ENCODE data around the gene KIF9.

DNA sequence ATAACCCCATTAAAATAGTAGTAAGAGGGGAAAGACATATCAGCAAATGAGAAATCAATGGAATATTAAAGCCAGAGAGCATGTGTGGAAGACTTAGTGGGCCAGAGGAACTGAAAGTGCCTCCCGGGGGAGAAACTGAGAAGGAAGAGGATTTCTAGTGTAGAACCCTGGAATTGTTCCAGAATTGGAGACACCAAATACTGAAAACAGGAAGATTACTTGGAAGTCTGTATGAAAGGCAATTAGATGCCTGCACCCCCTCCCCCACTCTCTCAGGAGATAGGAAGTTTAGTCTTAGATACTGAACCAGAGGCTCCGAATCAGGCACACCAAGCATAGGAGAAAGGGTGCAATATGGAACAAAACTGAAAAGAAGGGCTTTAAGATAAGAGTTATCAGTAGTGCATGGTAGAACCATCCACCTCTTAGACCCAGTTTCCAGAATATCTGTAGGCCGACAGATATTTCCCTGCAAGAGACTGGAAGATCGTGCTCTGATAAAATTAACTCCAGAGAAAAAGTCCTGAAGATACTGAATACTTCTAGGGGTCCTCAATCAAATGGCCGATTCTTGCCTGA, 32.6 kb upstream of the KIF9 start:
- TF ChIP-seq CTCF (IDR thresholded peaks at IDR 0.05; ENCODE audit: insufficient read depth, low read depth, low read length) (no peak), EZH2 (IDR thresholded peaks at IDR 0.05; ENCODE audit: insufficient read depth, low read length) (no peak)

Measured in astrocyte (in vitro differentiated cells and primary cell).